ENCODE results near the gene ADCY4. TPM values are rescaled to one million over a fixed set of nuclear protein-coding genes. Genes with fewer than 3 reads are reported as not detected.
"Not testable (repeated sequence)": the region's sequence is repeated elsewhere in the genome, so short reads cannot be mapped to it uniquely, and the experiment has no call there.

Gene ADCY4
- total RNA-seq, 4 donors from 2014 or later: 9.7 to 144 (median 45.6) TPM

DNA sequence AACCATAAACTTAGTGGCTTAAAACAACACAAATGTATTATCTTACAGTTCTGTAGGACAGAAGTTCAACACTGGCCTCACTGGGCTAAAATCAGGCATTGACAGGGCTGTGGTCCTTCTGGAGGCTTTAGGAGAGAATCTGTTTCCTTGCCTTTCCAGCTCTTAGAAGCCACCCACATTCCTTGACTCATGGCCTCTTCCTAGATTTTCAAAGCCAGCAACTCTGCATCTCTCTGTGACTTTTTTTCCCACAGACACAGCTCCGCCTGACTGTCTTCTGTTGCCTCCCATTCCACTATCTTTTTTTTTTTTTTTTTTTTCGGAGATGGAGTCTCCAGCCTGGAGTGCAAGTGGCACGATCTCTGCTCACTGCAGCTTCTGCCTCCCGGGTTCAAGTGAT, 21.3 kb upstream of the ADCY4 start:
- DNase-seq (ENCODE audit: low spot score): no peak
- no peak for ATAC-seq (ENCODE audit: low FRiP score)
- TF ChIP-seq, protein P1, sequence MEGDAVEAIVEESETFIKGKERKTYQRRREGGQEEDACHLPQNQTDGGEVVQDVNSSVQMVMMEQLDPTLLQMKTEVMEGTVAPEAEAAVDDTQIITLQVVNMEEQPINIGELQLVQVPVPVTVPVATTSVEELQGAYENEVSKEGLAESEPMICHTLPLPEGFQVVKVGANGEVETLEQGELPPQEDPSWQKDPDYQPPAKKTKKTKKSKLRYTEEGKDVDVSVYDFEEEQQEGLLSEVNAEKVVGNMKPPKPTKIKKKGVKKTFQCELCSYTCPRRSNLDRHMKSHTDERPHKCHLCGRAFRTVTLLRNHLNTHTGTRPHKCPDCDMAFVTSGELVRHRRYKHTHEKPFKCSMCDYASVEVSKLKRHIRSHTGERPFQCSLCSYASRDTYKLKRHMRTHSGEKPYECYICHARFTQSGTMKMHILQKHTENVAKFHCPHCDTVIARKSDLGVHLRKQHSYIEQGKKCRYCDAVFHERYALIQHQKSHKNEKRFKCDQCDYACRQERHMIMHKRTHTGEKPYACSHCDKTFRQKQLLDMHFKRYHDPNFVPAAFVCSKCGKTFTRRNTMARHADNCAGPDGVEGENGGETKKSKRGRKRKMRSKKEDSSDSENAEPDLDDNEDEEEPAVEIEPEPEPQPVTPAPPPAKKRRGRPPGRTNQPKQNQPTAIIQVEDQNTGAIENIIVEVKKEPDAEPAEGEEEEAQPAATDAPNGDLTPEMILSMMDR (IDR thresholded peaks at IDR 0.05): no peak

DNA sequence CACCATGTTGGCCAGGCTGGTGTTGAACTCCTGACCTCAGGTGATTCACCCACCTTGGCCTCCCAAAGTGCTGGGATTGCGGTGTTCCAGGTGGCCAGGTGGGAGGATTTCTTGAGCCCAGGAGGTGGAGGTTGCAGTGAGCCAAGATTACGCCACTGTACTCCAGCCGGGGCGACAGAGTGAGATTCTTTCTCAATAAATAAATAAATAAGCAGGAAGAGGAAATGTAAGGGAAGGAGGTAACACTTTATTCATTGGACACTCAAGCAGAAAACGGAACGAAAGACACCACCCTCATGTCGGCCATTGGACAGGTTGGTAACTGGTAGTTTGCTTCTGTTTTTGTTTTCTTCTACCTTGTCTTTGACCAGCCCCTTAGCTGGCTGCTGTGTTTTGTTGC, 20.1 kb upstream of the ADCY4 start:
- no peak for ATAC-seq (ENCODE audit: low FRiP score)
- TF ChIP-seq, protein P1 (IDR thresholded peaks at IDR 0.05): no peak
- DNase-seq (ENCODE audit: low spot score): no peak

DNA sequence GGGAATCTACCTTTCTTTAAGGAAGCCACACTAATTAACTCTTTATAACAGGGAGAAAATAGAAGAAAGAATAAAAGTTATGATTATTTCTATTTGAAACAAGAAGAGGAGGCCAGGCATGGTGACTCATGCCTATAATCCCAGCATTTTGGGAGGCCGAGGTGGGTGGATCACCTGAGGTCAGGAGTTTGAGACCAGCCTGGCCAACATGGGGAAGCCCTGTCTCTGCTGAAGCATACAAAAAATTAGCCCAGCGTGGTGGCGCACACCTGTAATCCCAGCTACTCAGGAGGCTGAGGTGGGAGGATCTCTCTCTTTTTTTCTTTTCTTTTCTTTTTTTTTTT, 19.6 kb upstream of the ADCY4 start:
- not testable (repeated sequence) for ATAC-seq (ENCODE audit: low FRiP score); DNase-seq (ENCODE audit: low spot score)

DNA sequence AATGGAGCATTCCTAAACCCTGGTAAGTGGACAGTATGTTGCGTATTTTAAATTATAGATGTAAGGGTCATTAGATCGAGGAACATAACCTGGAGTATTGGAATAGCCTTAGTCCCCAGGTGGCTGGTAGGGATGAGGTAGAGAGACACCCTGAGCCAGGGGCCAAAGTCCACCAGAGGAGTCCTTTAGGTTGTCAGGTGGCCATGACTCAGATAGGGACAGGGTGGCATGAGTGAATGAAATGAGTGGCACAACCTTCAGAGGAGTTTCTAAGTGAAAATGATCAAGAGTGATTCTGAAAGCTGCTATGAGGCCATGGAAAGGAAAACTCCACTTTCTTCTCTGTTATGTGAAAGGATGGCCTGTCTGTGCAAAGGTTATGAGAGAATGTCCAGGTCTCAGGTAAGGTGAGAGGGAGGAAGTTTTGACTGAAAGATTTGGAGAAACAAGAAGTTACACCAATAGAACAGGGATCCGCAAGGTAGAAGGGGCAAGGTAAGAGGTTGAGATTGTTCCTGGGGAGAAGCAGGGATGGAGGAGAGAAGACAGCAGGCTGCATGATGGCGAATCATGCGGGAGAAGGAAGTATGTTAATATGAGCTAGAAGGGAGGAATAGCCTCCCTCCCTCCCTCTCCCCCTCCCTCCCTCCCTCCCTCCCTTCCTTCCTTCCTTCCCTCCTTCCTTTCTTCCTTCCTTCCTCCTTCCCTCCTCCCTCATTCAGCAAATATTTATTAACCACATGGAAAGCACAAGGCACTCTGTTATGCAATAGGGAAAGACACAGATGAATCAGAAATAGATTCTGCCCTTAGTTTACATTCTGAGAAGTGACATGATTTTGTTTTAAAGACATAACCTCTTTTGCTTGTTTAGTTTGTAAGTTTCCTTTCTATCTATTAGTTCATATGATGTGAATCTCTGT, 18.9 kb upstream of the ADCY4 start:
- TF ChIP-seq, protein P1 (IDR thresholded peaks at IDR 0.05): no peak
- ATAC-seq (ENCODE audit: low FRiP score) (no peak), DNase-seq (ENCODE audit: low spot score) (no peak)

DNA sequence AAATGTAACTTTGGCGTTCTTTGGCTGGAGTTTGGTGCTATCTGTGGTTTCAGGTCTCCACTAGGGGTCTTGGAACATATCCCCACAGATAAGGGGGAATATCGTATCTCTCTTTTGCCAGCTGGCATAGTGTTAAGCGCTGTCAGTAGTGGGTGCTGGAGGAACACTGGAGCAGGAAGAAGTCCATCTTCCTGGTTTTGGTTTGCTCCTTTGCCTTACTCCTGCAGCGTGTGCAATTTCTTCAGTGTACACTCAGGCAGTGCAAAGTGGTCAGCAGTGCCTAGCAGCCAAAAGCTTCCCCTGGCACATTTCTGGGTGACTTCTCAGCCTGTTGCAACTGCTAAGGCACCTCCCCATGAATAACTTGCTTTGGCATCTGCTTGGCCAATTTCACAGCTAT, 16.6 kb upstream of the ADCY4 start:
- DNase-seq (ENCODE audit: low spot score): no peak
- TF ChIP-seq, protein P1 (IDR thresholded peaks at IDR 0.05): no peak
- ATAC-seq (ENCODE audit: low FRiP score): peak; percentile 78

DNA sequence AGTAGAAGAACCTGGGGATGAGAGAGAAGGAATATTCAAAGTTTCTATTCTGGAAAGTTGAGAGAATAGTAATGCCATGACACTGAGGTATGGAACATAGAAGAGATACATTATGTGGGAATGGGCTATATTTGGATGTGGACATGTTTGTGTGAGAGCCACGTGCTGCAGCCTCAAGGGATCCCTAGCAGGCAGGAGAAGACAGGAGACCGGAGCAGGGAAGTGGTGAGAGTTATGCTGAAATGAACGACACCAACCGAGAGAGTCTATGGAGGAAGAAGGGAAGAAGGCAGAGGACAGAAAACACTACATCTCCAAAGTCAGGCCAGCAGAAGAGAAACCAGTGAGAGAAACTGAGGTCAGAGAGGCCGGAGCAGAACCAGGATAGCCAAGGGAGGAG, 14.9 kb upstream of the ADCY4 start:
- TF ChIP-seq, protein P1 (IDR thresholded peaks at IDR 0.05): no peak
- ATAC-seq (ENCODE audit: low FRiP score) (no peak), DNase-seq (ENCODE audit: low spot score) (no peak)

DNA sequence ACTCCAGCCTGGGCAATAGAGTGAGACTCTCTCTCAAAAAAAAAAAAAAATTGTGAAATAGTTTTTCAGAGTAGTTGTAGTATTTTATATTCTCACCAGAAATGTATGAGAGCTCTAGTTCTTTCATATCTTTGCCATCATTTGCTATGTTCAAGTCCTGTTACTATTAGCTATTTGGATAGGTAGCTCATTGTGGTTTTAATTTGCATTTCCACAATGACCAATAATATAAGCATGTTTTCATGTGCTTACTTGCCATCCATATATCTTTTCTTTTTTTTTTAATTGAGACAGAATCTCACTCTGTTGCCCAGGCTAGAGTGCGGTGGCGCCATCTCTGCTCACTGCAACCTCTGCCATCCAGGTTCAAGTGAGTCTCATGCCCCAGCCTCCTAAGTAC, 13.3 kb upstream of the ADCY4 start:
- DNase-seq (ENCODE audit: low spot score) (no peak), ATAC-seq (ENCODE audit: low FRiP score) (no peak)
- TF ChIP-seq, protein P1 (IDR thresholded peaks at IDR 0.05): no peak
